GM12891 (cell line): Measurements from ENCODE around the gene A1CF.
"Not testable (repeated sequence)": the region's sequence is repeated elsewhere in the genome, so short reads cannot be mapped to it uniquely, and the experiment has no call there.

Source experiments
- DNase-seq: peaks from one replicate; pipeline ENCODE4 v3.0.0; 2011; ENCODE audit warnings: low spot score; ENCODE audit not compliant: insufficient read length
- FAIRE-seq: peaks from 2 replicates; lab custom pipeline; 2011; peaks lifted over from hg19 to GRCh38; lab: Jason Lieb, UNC
- PAX5 ChIP-seq: IDR thresholded peaks from 2 replicates; pipeline ENCODE4 v1.6.1; 2011; ENCODE audit warnings: low read length, moderate library complexity, mild to moderate bottlenecking; ENCODE audit not compliant: insufficient read depth, severe bottlenecking
- POLR2A ChIP-seq: IDR thresholded peaks from 2 replicates; pipeline ENCODE4 v1.6.1; 2011; ENCODE audit warnings: low read depth, low read length, control low read depth
- POLR2AphosphoS5 ChIP-seq: IDR thresholded peaks from 2 replicates; pipeline ENCODE4 v1.6.1; 2011; ENCODE audit warnings: low read depth, low read length, control low read depth
- POU2F2 ChIP-seq: IDR thresholded peaks from 2 replicates; pipeline ENCODE4 v1.6.1; 2011; ENCODE audit warnings: low read depth, mild to moderate bottlenecking, control low read depth, low read length, moderate library complexity
- SPI1 ChIP-seq: IDR thresholded peaks from 2 replicates; pipeline ENCODE4 v1.6.1; 2011; ENCODE audit warnings: low read depth, low read length, control low read depth
- TAF1 ChIP-seq: IDR thresholded peaks from 2 replicates; pipeline ENCODE4 v1.6.1; 2011; ENCODE audit warnings: low read depth, low read length, control low read depth

A1CF gene

GRCh38 chr10:50909334-50910014, 24.0 kb upstream of the A1CF start:
- no peak for FAIRE-seq
- no peak for DNase-seq
- TF ChIP-seq PAX5 (no peak), SPI1 (no peak), POU2F2 (no peak), POLR2A (no peak), TAF1 (no peak), POLR2AphosphoS5 (no peak)

GRCh38 chr10:50908366-50908765, 22.9 kb upstream of the A1CF start:
- DNase-seq = no peak
- no peak for FAIRE-seq
- TF ChIP-seq PAX5 = no peak
- no peak for TF ChIP-seq TAF1
- TF ChIP-seq POU2F2 = no peak
- TF ChIP-seq POLR2A = no peak

GRCh38 chr10:50905797-50906196, 20.4 kb upstream of the A1CF start:
- not testable (repeated sequence) for FAIRE-seq, DNase-seq

- DNase-seq = no peak
- TF ChIP-seq SPI1 = no peak
- TF ChIP-seq POLR2AphosphoS5 = no peak
- no peak for TF ChIP-seq PAX5
- no peak for TF ChIP-seq POU2F2
- TF ChIP-seq TAF1 = no peak
- TF ChIP-seq POLR2A = no peak
- FAIRE-seq = peak; percentile 5
Measured at GRCh38 chr10:50896721-50897120, 11.3 kb upstream of the A1CF start.

- TF ChIP-seq PAX5 (no peak), SPI1 (no peak), POU2F2 (no peak), TAF1 (no peak), POLR2A (no peak), POLR2AphosphoS5 (no peak)
- no peak for DNase-seq
- FAIRE-seq = no peak
Measured at GRCh38 chr10:50894312-50894711, 8.9 kb upstream of the A1CF start.

GRCh38 chr10:50892467-50892866, 7.0 kb upstream of the A1CF start:
- FAIRE-seq (no peak), DNase-seq (no peak)
- TF ChIP-seq POLR2AphosphoS5 (no peak), SPI1 (no peak), POU2F2 (no peak), POLR2A (no peak), TAF1 (no peak), PAX5 (no peak)

GRCh38 chr10:50884302-50884701, 1.1 kb downstream of the A1CF start:
- no peak for TF ChIP-seq SPI1
- TF ChIP-seq POLR2A = no peak
- TF ChIP-seq POU2F2 = no peak
- TF ChIP-seq PAX5 = no peak
- no peak for TF ChIP-seq TAF1
- no peak for TF ChIP-seq POLR2AphosphoS5
- no peak for DNase-seq
- FAIRE-seq = no peak

GRCh38 chr10:50883629-50884028, 1.8 kb downstream of the A1CF start:
- TF ChIP-seq POLR2A = no peak
- TF ChIP-seq TAF1 = no peak
- no peak for TF ChIP-seq POU2F2
- TF ChIP-seq SPI1 = no peak
- no peak for TF ChIP-seq PAX5
- no peak for TF ChIP-seq POLR2AphosphoS5
- DNase-seq (no peak), FAIRE-seq (no peak)

- FAIRE-seq = no peak
Measured at GRCh38 chr10:50882540-50882983, 2.9 kb downstream of the A1CF start.

GRCh38 chr10:50881046-50881445, 4.4 kb downstream of the A1CF start:
- DNase-seq, FAIRE-seq: not testable (repeated sequence)

More at GRCh38 chr10:50882540-50882983, 2.9 kb downstream of the A1CF start:
- DNase-seq = no peak
- TF ChIP-seq PAX5 = no peak
- TF ChIP-seq TAF1 = no peak
- TF ChIP-seq POLR2A = no peak
- no peak for TF ChIP-seq POLR2AphosphoS5
- no peak for TF ChIP-seq POU2F2
- TF ChIP-seq SPI1 = no peak
